ENCODE data around the gene BMPER.

Gene BMPER

DNA sequence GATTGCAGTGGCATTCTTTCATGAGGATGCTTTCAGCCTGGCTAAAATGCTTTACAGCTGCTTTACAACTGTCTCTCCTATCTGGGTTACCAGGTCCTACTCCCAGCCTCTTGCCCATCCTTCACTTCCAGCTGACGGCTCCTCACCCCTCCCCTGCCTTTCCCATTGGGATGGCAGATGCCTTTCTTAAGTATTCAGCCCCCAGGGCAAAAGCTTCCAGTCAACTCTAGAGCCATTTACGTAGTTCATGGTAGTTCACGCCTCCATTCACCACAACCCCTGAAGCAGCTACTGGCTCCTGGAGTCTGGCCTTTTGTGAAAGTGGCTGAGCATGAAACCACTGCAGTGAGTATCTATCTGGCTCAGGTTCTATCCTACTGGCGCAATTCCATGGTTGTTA is 17.2 kb upstream of the BMPER start:
- DNase-seq (ENCODE audit: low read depth in 2 of 2): no peak

DNA sequence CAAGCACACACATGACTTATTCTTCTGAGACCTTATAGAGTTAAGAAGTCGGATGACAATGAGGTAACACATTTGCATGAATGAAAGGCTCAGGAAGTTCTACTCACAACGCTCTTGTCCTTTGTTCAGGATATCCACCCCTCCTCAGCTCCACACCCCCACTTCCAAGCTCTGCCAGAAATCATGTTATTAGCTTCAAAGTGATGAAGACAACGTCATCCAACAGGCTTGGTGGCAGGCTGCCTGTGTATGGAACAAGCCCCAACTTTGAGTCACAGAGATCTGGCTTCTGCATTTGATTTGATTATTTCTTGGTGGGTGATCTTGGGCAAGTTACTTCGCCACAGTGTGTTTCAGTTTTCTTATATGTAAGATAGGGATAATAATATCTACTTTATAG is 12.4 kb upstream of the BMPER start:
- DNase-seq (ENCODE audit: low read depth in 2 of 2): no peak

DNA sequence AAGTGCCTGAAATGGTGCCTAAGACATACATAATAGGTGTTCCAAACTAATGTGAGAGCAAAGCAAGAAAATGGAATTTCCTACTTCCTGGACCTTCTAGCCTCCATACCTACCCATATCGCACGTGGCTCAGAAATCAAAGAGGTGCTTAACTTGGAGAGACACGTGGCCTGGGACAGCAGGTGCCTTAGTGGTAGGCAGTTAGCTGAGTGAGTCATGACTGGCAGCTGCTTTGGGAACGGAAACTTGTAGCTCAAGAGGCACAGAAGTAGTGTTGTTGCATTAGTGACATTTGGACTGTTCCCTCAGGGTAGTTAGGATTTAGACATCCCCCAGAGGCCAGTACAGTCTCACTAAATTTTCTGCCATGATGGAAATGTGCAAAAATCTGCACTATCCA is 12.0 kb upstream of the BMPER start:
- DNase-seq (ENCODE audit: low read depth in 2 of 2): no peak

DNA sequence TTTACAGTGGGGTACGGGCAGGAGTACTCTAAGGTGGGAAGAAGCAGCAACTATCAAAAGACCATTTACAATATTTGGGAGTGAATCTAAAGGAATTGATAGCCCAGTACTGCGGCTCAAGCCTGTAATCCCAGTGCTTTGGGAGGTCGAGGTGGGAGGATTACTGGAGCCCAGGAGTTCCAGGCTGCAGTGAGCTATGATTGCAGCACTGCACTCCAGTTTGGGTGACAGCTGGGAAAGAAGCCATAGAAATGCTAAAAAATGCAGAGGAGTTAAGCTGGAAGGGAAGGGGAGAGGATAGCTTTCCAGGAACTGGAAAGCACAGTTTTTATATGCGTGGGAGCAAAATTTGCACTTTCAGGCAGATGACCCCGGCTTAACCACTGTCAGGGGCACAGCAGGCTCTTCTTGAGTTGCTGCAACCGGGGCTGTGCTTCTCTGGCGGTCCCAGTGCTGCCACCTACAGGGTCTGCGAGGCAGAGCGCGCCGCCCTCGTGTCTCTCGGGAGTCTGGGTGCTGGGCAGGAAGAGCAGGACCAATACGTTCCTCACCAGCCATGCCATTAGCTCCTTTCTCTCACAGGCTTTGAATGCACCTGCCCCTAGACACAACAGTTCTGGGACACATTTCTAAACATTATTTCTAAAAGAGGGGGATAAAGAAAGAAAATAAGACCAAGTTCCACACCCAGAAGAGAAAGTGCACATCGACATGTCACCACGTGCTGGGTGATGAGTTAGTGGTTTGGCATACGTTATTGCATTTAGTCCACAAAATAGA is 10.1 kb upstream of the BMPER start:
- DNase-seq (ENCODE audit: low read depth in 2 of 2): peak; percentile 43 to 61

DNA sequence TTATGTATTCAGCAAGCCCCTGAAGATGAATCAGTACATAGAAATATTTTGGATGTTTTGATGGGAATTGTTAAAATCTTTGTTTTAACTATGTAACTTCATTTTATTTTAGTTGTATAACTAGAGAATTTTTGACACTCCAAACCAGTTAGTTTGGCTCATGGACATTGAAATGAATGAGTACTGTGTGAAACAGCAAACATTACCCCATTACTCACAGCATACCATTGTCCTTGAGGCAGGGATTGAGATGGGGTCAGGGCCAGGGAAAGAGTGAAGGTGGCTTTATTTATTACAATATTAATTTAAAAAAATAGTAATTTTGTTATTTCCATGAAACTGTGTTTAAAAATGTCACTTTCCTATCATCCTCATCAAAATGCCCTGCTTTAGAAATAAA is 4.8 kb upstream of the BMPER start:
- DNase-seq (ENCODE audit: low read depth in 2 of 2): no peak

DNA sequence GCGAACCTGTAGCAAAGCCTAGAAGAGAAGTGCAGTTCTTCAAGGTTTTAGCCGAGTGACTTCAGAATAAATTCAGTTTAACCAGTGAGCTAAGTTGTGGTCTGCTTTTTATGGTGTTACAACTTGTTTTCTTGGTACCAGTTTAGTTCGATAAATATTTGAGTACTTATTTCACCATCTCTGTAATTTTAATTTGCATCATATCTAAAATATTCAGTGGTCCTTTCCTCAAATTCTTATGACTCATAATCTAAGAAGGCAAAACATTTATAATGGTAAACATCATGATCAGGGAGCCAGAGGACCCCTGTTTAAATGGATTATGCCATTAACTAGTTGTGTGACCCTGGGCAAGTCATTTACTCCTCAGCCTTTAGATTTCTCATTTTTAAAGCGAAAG is 4.1 kb upstream of the BMPER start:
- DNase-seq (ENCODE audit: low read depth in 2 of 2): no peak

DNA sequence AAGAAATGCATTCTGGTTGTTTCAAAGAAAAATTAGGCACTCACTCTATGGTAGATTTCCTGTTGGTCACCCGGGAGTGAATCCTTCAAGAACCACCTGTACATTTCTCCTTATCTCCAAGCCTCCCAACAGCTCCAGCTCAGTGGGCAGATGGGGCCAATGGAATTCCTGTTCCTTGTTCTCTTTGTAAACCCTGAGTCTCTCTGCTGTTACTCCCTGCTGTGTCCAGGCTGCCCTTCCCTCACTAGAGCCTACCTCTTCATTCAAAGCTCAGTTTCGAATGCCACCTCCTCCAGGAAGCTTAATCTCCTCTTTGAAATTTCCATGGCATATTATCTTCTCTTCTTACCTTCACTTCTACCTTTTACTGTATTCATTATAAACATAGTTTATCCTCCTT is 3.5 kb upstream of the BMPER start:
- no peak for DNase-seq (ENCODE audit: low read depth in 2 of 2)

DNA sequence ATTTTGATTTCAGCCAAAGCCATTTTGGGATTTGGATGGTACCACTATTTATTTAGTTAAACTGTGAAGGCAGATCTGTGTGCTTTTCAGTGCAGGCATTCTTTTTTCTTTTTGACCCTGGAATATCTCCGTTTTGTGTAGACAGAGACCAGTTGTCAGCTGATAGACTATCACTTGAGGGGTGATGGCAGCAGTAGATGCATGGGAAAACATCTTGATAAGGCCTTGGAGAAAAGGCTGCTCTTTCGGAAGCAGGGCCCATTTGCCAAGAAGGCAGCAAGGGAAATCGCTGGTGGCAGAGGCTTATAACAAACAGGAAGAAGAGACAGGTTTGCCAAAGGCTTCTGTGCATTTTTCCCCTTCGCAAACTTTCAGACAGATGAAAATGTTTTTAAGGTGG is 2.6 kb upstream of the BMPER start:
- DNase-seq (ENCODE audit: low read depth in 2 of 2): no peak

DNA sequence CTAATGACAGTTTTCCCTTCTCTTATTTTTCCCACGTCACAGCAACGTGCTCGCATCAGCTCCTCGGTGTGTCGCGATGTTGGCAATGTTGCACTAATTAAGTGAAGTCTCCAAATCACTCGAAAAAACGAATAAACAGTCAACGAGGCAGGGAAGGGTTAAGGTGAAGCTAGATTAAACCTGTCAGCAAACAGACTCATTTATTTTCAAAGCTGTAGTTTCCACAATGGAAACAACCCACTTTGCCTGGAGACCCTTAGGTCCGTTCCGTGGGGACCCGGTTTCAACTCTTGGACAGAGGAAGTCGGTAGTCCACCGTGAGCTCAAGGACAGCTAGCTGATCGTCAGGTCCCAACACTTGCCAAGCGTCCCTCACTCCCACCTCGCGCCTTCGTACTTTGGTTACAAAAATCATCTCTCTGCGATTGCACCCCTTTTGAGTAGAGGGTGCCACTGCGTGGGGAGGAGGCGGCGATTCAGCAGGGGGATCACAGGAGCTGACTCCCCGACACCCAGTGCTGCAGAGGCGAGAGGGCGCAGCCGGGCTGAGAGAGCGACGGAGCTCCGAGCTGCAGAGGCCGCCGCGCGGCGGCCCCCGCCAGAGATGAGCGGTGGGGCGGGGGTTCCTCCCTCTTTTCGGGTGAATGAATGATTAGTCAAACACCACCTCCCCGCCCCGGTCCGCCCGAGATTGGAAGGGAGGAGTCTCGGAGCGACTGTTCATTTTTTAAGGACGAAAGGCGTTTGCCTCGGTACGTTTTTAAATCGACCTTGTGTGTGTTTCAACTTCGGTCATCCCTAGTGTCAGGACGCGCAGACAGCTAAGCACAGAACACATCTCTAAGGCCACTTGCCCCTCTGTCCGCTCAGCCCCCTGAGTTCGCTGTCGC is 1.3 kb upstream of the BMPER start:
- DNase-seq (ENCODE audit: low read depth in 2 of 2): peak in 1 of 2 donors; percentile 15

DNA sequence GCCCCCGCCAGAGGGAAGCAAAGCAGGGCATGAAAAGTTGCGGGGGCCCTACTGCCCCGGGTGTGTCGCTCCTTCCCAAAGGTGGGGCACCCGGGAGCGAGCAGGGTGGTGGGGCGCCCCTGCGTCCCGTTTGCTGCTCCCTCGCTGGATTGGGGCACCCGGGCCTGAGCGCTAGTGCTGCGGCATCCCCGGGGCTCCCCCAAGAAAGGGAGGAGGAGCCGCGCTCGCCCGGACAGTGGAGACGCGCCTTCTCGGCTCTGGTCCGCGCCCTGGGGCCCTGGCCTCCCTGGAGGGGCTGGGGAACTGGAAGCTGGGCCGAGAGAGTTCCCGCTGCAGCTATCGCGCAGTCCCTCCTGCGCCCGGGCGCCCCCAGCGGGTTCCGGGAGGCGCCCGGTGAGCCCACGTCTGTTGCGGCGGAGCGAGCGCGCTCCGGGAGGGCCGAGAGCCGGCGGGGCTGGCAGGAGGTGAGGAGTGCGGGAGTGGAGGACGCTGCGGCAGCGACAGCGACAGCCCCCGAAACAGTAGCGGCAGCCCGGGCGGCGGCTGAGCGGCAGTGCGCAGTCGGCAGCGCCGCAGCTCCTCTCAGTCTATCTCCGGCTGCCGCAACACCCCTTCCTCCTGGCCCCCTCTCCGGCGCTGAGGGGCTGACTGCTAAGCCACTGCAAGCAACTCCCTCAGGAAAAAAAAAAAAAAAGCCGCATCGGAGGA is 504 bp upstream of the BMPER start:
- DNase-seq (ENCODE audit: low read depth in 2 of 2): peak in 1 of 2 donors; percentile 3

DNA sequence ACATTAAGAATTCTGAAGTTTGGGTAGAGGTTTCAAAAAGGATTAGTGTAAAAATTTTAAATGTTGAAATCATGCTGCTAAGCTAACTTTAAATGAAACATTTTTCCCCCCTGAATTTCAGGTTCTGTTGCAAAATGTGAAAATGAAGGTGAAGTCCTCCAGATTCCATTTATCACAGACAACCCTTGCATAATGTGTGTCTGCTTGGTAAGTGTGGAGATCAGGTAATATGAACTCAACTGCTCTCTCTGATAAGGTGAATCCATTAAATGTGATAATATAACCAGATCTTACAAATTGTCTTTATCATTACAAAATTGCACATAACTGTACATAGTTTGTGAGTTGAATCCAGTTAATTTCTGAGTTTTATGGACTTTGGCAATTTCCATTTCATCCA is 1.4 kb downstream of the BMPER start:
- DNase-seq (ENCODE audit: low read depth in 2 of 2): no peak

DNA sequence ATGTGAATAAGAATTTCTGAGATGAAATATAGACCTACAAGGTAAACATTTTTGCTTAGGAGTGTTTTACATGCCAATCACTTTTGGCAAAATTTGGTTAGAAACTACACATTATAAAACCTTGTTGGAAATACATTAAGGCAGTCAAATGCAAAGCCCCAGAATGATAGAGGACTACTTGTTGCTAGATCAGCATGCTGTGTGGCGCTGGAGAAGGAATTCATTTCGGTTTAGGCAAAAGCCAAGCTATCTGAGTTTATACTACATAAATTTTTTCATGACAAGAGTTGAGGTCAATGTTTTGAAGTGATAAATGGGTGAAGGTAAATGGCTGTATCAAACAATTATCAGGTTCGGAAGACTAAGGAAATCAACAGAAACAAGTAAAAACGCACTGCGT is 2.3 kb downstream of the BMPER start:
- no peak for DNase-seq (ENCODE audit: low read depth in 2 of 2)

DNA sequence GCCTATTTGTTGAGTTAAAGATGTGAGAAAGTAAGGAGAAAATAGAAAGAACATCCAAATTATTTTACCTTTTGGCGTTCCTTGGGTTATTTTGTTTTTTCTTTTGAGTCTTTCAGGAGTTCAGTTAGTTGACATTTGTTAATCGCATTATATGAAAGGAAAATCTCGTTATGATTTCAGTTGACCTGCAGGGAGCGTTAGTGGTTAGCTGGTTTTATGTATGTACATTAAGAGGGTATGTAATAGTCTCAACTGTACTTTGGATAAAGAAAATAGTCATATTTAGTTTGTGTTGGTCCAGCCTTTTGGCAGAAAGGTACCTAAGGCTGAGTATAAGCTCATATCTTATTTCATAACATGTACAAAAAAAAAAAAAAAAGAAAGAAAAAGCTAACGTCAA is 4.0 kb downstream of the BMPER start:
- no peak for DNase-seq (ENCODE audit: low read depth in 2 of 2)

DNA sequence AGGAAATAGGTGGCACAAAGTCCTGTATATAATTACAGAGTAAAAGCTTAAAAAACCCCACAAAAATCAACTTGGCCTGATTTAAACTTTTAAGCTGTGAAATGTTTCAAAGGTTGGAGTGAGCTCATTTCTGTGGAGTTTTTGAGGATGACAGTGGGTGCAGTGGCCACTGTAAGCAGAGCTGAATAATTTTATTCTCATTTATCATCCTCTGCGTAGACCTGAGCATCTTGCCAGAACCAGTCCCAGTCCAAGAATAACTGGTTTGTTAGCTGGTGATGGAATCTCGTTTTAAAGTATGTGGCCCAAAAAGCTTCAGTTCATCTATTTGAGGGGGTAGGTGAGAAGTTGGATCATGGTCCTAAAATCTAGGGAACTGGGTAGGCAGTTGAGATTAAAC is 4.4 kb downstream of the BMPER start:
- DNase-seq (ENCODE audit: low read depth in 2 of 2): no peak

DNA sequence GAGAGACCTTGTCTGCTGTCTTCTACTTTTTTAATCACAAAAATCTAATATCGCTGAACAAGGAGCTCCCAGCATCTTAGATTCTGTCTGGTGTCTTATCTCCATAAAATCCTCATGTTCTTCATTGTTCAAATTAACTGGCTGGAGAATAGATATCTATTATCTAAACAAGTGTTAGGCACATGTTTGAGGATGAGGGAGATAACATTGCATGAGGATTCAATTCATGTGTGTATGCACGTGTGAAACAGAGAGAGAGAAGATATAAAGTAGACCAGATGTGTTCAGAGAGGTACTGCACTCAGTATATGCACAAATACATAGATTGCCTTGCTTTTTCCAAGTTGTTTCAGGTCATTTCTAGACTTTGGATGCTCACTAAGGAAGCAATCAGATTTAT is 5.4 kb downstream of the BMPER start:
- no peak for DNase-seq (ENCODE audit: low read depth in 2 of 2)

DNA sequence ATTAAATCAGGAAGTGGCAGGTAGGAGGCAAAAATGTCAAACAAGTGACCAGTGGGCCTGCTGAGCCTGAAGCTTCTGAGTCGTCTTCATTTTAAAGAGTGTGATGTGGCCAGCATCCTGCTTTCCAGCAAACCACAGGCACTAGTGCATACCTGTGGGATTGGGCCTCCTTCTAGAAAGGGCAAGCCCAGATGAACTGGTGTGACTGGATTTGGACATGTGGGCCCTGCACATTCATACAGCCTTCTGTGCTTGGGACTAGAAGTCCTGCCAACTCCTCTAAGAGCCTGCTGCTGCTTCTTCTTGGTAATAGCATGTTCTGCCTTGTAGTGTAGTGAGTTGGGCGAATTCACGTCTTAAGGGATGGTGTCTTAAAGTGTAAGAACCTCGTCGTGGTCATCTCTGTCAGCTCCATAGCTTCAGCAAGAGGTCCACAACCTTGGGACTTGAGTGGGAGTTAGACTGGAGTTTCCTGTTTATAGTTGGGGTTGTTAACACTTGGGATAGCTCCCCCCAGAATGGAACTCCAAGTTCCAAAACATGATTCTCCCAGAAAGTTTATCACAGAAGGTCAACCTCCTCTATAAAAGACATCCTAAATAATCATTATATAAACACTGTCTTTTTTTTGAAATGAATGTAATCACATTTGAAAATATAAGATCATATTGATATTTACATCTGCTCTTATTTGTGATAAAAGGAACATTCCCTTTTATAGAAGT is 11.2 kb downstream of the BMPER start:
- DNase-seq (ENCODE audit: low read depth in 2 of 2): no peak

DNA sequence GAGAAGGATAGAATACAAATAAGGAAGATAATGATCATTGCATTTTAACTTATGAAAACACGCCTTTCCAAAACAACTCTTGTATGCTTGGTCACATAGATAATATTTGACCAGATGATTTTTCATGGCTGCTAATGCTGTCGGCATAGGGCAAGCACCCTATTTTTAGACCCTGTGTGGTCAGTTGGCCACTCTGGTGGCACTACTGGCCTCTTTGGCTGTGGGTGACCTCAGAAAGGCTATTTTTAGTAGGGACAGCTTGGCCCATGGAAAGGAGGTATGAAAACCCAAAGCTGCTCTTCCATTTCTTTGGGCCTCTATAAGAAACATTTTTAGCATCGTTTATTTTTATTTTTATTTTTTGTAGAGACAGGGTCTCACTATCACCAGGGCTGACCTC is 12.3 kb downstream of the BMPER start:
- DNase-seq (ENCODE audit: low read depth in 2 of 2): no peak

DNA sequence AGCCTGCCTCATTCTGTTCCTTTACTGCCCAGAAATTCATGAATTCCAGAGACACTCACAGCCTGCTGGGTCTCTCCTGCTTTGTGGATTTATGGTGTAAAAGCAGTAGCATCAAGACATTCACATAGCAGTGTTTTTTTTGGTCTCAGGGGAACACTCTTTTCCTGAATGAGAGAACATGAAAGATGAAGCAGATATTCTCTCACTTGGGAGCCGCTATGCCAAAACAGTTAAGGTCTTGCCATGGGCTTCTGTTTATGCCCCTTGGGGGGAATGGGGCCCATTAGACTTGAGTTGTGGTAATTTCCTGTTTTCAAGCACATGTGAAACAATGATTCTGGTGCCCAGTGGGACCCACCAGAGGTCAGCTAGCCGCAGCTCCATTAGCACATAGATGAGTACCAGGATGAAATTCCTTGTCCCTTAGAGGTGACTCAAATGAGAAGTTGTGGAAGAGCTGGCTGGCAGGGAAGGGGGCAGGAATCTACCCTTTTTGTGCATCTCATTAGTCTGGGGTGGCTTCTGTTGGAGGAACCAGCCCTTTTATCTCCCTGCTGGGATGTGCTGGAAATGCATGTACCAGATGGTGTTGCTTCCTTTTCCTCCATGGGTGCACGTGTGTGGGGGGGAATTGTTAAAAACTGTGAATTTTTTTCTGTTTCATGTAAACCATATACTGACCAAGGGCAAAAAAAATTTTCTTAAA is 13.3 kb downstream of the BMPER start:
- no peak for DNase-seq (ENCODE audit: low read depth in 2 of 2)

DNA sequence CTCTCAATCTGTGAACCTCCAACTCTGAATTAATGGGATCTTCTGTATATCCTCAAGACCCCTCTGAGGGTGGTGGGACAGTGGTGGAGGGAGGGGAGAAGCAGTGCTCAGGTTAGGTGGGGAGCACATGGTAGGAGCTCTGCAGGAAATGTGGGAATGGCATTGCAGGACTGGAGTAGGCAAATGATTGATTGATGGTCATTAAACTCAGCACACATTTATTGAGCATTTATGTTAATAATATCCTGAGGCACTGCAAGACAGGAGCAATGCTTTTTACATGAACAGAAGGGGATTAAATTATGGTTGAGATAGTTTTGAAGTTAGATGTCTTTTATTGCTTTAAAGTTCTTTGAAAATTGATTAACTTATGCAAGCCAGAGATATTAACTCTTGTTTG is 14.1 kb downstream of the BMPER start:
- no peak for DNase-seq (ENCODE audit: low read depth in 2 of 2)

DNA sequence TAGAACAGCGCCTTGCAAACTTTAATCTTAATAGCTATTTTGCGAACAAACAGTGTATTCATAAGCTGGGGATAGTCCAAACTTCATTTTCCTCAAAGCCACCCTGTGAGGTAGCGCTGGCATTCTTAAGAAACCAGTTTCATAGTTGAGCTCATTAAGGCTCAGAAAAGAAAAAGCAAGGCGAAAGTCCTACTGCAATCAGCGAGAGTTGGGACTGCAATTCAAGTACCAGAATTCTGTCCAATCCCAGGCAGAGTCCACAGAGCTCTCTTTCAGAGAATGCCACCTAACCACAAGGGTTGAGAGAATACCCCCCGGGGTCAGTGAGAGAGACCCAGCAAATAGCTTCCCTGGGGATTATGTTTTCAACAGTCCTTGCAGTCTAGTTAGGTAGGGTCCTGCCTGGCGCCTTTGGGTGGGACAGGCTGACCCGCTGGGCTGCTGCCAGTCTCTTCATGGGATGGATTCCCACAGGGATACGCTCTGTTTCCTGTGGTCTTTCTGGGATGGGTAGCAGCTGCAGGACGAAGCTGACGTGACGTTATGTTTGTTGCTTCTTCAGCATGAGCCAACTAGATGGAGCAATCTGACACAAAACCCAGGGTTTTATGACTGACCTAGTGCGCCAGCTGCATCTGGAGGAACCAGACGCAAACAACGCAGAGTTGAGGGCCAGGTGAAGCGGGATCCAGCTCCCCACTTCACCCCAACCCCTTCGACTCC is 16.0 kb downstream of the BMPER start:
- DNase-seq (ENCODE audit: low read depth in 2 of 2): no peak

DNA sequence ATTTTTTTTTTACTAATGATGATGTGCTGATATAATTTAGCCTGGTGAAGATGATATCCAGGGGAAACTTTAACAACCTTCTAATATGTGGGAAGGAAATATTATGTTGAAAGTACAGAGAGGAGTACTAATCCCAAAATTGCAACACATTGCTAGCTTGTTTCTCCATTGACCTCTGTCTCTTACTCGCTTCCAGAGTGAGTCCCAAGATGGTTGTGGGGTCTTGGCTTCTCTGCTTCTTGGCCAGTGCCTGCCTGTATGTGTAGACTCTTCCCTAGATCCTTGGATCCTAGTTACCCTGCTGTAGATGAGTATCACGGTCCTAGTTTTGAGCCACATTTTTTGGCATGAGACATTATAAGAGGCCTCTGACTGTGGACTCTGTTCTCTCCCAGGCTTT is 17.5 kb downstream of the BMPER start:
- DNase-seq (ENCODE audit: low read depth in 2 of 2): no peak
